Measurements from ENCODE around the gene MPRIP.

GRCh38 chr17:17119106-17119505, 76.8 kb downstream of the MPRIP start:
- TF ChIP-seq CTCF (IDR thresholded peaks at IDR 0.05) (no peak), RELA (CRISPR knock-in tag; IDR thresholded peaks at IDR 0.05; ENCODE audit: borderline replicate concordance) (no peak)
